ENCODE measurements around the gene TMEM121B. TPM values are rescaled to one million over a fixed set of nuclear protein-coding genes. Genes with fewer than 3 reads are reported as not detected.

Gene TMEM121B
- total RNA-seq, 1 donor from 2014 or later, result 1.1 TPM

GRCh38 chr22:17159504-17159951 lies 38.4 kb upstream of the TMEM121B start:
- H3K27me3 Mint-ChIP-seq (ENCODE audit: low read depth), result no peaks in the 10 kb centered on the region
- H3K27ac Mint-ChIP-seq, result peak overlapping the region; percentile 74
- no peak for TF ChIP-seq CTCF (IDR thresholded peaks at IDR 0.05; ENCODE audit: unreplicated experiment)
- H3K4me3 Mint-ChIP-seq, result peak overlapping the region; percentile 77
- no peaks in the 10 kb centered on the region for H3K9me3 Mint-ChIP-seq
- H3K4me1 Mint-ChIP-seq, result peaks cover 17% of the 10 kb centered on the region
- H3K36me3 Mint-ChIP-seq, result peaks cover 4% of the 10 kb centered on the region
- DNase-seq (ENCODE audit: low spot score in 2 of 2, unreplicated experiment in 2 of 2), result peak in 1 of 2 experiments; percentile 55

- no peak for TF ChIP-seq CTCF (IDR thresholded peaks at IDR 0.05; ENCODE audit: unreplicated experiment)
- peak; percentile 78 to 87 for DNase-seq (ENCODE audit: low spot score in 2 of 2, unreplicated experiment in 2 of 2)
- Mint-ChIP-seq H3K27ac (peak within 1 kb of the TSS; percentile 91), H3K36me3 (peaks cover 4% of the 10 kb centered on the region), H3K27me3 (ENCODE audit: low read depth) (no peaks in the 10 kb centered on the region), H3K4me3 (peak within 1 kb of the TSS; percentile 77), H3K9me3 (no peaks in the 10 kb centered on the region), H3K4me1 (peaks cover 17% of the 10 kb centered on the region)
Observed at GRCh38 chr22:17158568-17159503, 37.7 kb upstream of the TMEM121B start, which contains the start of gene HDHD5. Gene HDHD5, minus strand, starts transcription at chr22:17159277. Its CDS starts 26 bp downstream, at chr22:17159251.

- no peak for TF ChIP-seq CTCF (IDR thresholded peaks at IDR 0.05; ENCODE audit: unreplicated experiment)
- Mint-ChIP-seq H3K4me3 (peak overlapping the region; percentile 75), H3K4me1 (peaks cover 17% of the 10 kb centered on the region), H3K36me3 (peaks cover 4% of the 10 kb centered on the region), H3K9me3 (no peaks in the 10 kb centered on the region), H3K27me3 (ENCODE audit: low read depth) (no peaks in the 10 kb centered on the region), H3K27ac (peak overlapping the region; percentile 91)
- no peak for DNase-seq (ENCODE audit: low spot score in 2 of 2, unreplicated experiment in 2 of 2)
Observed at GRCh38 chr22:17158176-17158567, 37.0 kb upstream of the TMEM121B start.

- Mint-ChIP-seq H3K27me3 (ENCODE audit: low read depth) (no peaks in the 10 kb centered on the region), H3K4me3 (peak overlapping the region; percentile 75), H3K27ac (no peak overlapping the region), H3K4me1 (peaks cover 17% of the 10 kb centered on the region), H3K9me3 (no peaks in the 10 kb centered on the region), H3K36me3 (peaks cover 4% of the 10 kb centered on the region)
- no peak for TF ChIP-seq CTCF (IDR thresholded peaks at IDR 0.05; ENCODE audit: unreplicated experiment)
- DNase-seq (ENCODE audit: low spot score in 2 of 2, unreplicated experiment in 2 of 2), result no peak
Observed at GRCh38 chr22:17157714-17158113, 36.6 kb upstream of the TMEM121B start.

- DNase-seq (ENCODE audit: low spot score in 2 of 2, unreplicated experiment in 2 of 2), result no peak
- no peaks in the 10 kb centered on the region for H3K36me3 Mint-ChIP-seq
- no peak overlapping the region for H3K27ac Mint-ChIP-seq
- H3K27me3 Mint-ChIP-seq (ENCODE audit: low read depth), result no peaks in the 10 kb centered on the region
- no peak for TF ChIP-seq CTCF (IDR thresholded peaks at IDR 0.05; ENCODE audit: unreplicated experiment)
- H3K4me1 Mint-ChIP-seq, result peaks cover 17% of the 10 kb centered on the region
- no peaks in the 10 kb centered on the region for H3K9me3 Mint-ChIP-seq
- H3K4me3 Mint-ChIP-seq, result no peak overlapping the region
Observed at GRCh38 chr22:17155941-17156340, 34.8 kb upstream of the TMEM121B start.
